ENCODE data around the gene PHAF1. TPM values are rescaled to one million over a fixed set of nuclear protein-coding genes. Genes with fewer than 3 reads are reported as not detected.

Gene PHAF1
- total RNA-seq, 1 experiment from 2014 or later = 15.7 TPM

DNA sequence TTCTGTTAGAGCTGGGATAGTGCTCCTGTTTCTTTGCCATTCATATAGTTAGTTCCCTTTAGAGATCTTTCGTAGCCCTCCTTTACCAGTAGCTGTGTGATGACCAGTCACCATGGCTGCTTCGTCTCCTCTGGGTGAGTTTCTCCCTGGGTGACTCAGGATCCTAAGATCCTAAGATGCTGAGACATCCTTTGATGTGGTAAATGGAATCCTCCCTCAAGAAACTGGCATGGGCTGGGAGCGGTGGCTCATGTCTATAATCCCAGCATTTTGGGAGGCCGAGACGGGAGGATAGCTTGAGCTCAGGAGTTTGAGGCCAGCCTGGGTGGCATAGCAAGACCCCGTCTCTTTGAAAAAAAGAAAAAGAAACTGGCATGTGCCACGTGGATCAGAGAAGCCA is 5.9 kb downstream of the PHAF1 start:
- in situ Hi-C loops (cut with HindIII; ENCODE audit: low pct_unique_long_range_greater_than_20kb, low sequenced_read_pairs) = no loop called here
- intact Hi-C loops (cut with micrococcal nuclease; ENCODE audit: unreplicated experiment) = no loop called here
- Histone ChIP-seq H3K27ac (ENCODE audit: low read length) (no peak overlapping the region), H3K9me3 (ENCODE audit: control insufficient read depth, insufficient read depth, low read depth, low read length) (no peaks in the 10 kb centered on the region), H3K36me3 (ENCODE audit: control insufficient read depth, insufficient read depth, low read length) (no peaks in the 10 kb centered on the region), H3K4me1 (ENCODE audit: control insufficient read depth, insufficient read depth, low read length) (peaks cover 6% of the 10 kb centered on the region), H3K4me3 (ENCODE audit: low read depth in 2 of 2, low read length in 2 of 2) (no peak overlapping the region), H3K27me3 (ENCODE audit: control insufficient read depth, insufficient read depth, low read length) (no peaks in the 10 kb centered on the region)
- TF ChIP-seq POLR2AphosphoS5 (IDR thresholded peaks at IDR 0.05; ENCODE audit: low read depth, low read length) (no peak), SIN3A (IDR thresholded peaks at IDR 0.05; ENCODE audit: borderline replicate concordance, insufficient read depth, low read depth, low read length) (no peak), TCF7L2 (IDR thresholded peaks at IDR 0.05; ENCODE audit: low read depth, low read length) (peak; percentile 80; the same call in 1 of the 2 replicates)
- TF ChIP-seq, protein P1, sequence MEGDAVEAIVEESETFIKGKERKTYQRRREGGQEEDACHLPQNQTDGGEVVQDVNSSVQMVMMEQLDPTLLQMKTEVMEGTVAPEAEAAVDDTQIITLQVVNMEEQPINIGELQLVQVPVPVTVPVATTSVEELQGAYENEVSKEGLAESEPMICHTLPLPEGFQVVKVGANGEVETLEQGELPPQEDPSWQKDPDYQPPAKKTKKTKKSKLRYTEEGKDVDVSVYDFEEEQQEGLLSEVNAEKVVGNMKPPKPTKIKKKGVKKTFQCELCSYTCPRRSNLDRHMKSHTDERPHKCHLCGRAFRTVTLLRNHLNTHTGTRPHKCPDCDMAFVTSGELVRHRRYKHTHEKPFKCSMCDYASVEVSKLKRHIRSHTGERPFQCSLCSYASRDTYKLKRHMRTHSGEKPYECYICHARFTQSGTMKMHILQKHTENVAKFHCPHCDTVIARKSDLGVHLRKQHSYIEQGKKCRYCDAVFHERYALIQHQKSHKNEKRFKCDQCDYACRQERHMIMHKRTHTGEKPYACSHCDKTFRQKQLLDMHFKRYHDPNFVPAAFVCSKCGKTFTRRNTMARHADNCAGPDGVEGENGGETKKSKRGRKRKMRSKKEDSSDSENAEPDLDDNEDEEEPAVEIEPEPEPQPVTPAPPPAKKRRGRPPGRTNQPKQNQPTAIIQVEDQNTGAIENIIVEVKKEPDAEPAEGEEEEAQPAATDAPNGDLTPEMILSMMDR (IDR thresholded peaks at IDR 0.05) = no peak
- TF ChIP-seq, protein P2, sequence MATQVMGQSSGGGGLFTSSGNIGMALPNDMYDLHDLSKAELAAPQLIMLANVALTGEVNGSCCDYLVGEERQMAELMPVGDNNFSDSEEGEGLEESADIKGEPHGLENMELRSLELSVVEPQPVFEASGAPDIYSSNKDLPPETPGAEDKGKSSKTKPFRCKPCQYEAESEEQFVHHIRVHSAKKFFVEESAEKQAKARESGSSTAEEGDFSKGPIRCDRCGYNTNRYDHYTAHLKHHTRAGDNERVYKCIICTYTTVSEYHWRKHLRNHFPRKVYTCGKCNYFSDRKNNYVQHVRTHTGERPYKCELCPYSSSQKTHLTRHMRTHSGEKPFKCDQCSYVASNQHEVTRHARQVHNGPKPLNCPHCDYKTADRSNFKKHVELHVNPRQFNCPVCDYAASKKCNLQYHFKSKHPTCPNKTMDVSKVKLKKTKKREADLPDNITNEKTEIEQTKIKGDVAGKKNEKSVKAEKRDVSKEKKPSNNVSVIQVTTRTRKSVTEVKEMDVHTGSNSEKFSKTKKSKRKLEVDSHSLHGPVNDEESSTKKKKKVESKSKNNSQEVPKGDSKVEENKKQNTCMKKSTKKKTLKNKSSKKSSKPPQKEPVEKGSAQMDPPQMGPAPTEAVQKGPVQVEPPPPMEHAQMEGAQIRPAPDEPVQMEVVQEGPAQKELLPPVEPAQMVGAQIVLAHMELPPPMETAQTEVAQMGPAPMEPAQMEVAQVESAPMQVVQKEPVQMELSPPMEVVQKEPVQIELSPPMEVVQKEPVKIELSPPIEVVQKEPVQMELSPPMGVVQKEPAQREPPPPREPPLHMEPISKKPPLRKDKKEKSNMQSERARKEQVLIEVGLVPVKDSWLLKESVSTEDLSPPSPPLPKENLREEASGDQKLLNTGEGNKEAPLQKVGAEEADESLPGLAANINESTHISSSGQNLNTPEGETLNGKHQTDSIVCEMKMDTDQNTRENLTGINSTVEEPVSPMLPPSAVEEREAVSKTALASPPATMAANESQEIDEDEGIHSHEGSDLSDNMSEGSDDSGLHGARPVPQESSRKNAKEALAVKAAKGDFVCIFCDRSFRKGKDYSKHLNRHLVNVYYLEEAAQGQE (IDR thresholded peaks at IDR 0.05; ENCODE audit: insufficient read depth in 1 of 2, low read depth in 2 of 2, low read length in 1 of 2) = no peak
- ATAC-seq (peak; percentile 83), DNase-seq (ENCODE audit: low read depth, low spot score) (peak; percentile 62)
- ChIA-PET CTCF (no interaction called here), POLR2A (interaction anchor here (0.6 kb wide), 1 partner anchor 108 kb away, joined by 4 read pairs; no protein-coding TSS in a partner anchor)
- no TSS peak for BruUV-seq (replicated peaks)

DNA sequence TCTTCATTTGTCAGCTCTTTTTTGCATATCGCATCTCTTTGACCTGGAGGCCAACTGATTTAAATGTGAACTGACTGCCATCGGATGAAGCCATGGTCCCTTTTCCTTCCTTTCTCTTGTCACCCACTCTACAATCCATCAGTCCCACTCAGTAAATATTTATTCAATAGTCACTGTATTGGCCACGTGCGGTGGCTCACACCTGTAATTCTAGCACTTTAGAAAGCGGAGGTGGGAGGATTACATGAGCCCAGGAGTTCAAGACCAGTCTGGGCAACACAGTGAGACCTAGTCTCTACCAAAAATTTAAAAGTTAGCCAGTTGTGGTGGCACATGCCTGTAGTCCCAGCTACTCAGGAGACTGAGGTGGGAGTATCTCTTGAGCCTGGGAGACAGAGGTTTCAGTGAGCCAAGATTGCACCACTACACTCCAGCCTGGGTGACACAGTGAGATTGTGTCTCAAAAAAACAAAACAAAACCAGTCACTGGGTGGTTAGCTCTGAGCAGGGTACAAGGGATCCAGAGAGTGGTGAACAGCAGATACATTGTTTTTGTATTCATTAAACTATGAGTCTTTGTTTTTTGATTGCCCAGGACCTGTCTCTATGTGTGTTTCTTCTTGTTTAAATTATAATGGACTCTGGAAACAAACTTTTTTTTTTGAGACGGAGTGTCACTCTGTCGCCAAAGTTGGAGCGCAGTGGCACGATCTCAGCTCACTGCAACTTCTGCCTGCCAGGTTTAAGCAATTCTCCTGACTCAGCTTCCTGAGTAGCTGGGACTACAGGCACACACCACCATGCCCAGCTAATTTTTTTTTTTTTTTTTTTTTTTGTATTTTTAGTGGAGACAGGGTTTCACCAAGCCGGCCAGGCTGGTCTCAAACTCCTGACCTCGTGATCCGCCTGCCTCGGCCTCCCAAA is 6.9 kb downstream of the PHAF1 start:
- intact Hi-C loops (cut with micrococcal nuclease; ENCODE audit: unreplicated experiment) (no loop called here), in situ Hi-C loops (cut with HindIII; ENCODE audit: low pct_unique_long_range_greater_than_20kb, low sequenced_read_pairs) (no loop called here)
- H3K27ac ChIP-seq (ENCODE audit: low read length) = no peak overlapping the region
- no peaks in the 10 kb centered on the region for H3K27me3 ChIP-seq (ENCODE audit: control insufficient read depth, insufficient read depth, low read length)
- H3K9me3 ChIP-seq (ENCODE audit: control insufficient read depth, insufficient read depth, low read depth, low read length) = no peaks in the 10 kb centered on the region
- DNase-seq (ENCODE audit: low read depth, low spot score) (no peak), ATAC-seq (no peak)
- no peaks in the 10 kb centered on the region for H3K4me1 ChIP-seq (ENCODE audit: control insufficient read depth, insufficient read depth, low read length)
- BruUV-seq (replicated peaks) = no TSS peak
- no peaks in the 10 kb centered on the region for H3K36me3 ChIP-seq (ENCODE audit: control insufficient read depth, insufficient read depth, low read length)
- no peak for TF ChIP-seq SIN3A (IDR thresholded peaks at IDR 0.05; ENCODE audit: borderline replicate concordance, insufficient read depth, low read depth, low read length)
- no peak for TF ChIP-seq TCF7L2 (IDR thresholded peaks at IDR 0.05; ENCODE audit: low read depth, low read length)
- TF ChIP-seq, protein P1 (IDR thresholded peaks at IDR 0.05) = no peak
- no peak for TF ChIP-seq POLR2AphosphoS5 (IDR thresholded peaks at IDR 0.05; ENCODE audit: low read depth, low read length)
- TF ChIP-seq, protein P2 (IDR thresholded peaks at IDR 0.05; ENCODE audit: insufficient read depth in 1 of 2, low read depth in 2 of 2, low read length in 1 of 2) = no peak
- ChIA-PET POLR2A (interaction anchor here (1.3 kb wide), 1 partner anchor 13 kb away, joined by 7 read pairs; no protein-coding TSS in a partner anchor), CTCF (interaction anchor here (1.4 kb wide), 1 partner anchor 38 kb away, joined by 3 read pairs; no protein-coding TSS in a partner anchor)
- H3K4me3 ChIP-seq (ENCODE audit: low read depth in 2 of 2, low read length in 2 of 2) = no peak overlapping the region

Data from Panc1 (cell line).